Measurements from ENCODE around the gene CDK5. TPM values are rescaled to one million over a fixed set of nuclear protein-coding genes. Genes with fewer than 3 reads are reported as not detected.

The CDK5 gene
- total and polyA plus RNA-seq, 9 of the 15 experiments (the other 6 are each of a cell fraction or from before 2014, with no cell fraction given): 3.2 to 38.0 (median 27.5) TPM

DNA sequence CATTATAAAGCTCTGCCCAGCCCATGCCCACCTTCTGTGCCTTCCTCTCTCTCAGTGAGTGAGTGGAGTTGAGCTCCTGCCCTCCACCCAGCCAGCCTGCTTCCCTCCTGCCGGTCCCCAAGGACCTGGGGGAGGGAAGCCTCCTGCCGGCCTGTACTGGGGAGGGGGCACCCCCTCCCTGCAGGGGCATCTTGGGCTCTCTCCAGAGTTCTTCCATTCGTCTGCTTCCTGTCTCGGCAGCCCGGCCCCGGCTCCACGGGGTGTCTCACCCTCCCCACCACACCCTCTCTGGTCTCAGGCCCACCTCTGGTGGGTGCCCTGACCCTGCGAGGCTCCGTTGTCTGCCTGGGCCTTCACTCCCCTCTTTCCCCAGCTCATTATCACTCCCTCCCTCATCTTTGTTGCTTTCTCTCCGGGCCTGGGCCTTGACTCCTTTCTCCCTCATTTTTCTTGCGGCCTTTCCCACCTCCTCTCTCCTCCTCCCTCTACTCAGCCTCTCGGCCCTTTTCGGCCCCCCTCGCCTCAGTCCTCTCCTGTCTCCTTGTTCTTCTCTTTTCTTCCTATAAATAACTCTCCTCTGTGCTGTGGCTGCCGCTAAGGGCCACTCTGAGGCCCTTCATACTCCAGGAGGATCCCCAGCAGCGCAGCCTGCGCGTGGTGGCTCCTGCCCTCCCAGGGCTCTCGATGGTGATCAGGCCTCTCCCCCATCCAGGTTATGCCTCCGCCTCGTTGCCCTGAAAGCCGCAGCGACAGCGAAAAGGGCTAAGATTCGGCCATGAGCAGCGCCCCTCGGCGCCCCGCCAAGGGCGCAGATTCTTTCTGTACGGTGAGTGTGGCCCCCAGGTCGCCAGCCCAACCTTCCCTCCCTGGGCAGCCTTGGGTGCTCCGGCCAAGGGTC lies 3.8 kb upstream of the CDK5 start (continued):
- TF ChIP-seq, protein P1, sequence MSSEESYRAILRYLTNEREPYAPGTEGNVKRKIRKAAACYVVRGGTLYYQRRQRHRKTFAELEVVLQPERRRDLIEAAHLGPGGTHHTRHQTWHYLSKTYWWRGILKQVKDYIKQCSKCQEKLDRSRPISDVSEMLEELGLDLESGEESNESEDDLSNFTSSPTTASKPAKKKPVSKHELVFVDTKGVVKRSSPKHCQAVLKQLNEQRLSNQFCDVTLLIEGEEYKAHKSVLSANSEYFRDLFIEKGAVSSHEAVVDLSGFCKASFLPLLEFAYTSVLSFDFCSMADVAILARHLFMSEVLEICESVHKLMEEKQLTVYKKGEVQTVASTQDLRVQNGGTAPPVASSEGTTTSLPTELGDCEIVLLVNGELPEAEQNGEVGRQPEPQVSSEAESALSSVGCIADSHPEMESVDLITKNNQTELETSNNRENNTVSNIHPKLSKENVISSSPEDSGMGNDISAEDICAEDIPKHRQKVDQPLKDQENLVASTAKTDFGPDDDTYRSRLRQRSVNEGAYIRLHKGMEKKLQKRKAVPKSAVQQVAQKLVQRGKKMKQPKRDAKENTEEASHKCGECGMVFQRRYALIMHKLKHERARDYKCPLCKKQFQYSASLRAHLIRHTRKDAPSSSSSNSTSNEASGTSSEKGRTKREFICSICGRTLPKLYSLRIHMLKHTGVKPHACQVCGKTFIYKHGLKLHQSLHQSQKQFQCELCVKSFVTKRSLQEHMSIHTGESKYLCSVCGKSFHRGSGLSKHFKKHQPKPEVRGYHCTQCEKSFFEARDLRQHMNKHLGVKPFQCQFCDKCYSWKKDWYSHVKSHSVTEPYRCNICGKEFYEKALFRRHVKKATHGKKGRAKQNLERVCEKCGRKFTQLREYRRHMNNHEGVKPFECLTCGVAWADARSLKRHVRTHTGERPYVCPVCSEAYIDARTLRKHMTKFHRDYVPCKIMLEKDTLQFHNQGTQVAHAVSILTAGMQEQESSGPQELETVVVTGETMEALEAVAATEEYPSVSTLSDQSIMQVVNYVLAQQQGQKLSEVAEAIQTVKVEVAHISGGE (CRISPR knock-in tag; IDR thresholded peaks at IDR 0.05): no peak
- no peak for TF ChIP-seq NR1H2 (CRISPR knock-in tag; IDR thresholded peaks at IDR 0.05)
- TF ChIP-seq, protein P2, sequence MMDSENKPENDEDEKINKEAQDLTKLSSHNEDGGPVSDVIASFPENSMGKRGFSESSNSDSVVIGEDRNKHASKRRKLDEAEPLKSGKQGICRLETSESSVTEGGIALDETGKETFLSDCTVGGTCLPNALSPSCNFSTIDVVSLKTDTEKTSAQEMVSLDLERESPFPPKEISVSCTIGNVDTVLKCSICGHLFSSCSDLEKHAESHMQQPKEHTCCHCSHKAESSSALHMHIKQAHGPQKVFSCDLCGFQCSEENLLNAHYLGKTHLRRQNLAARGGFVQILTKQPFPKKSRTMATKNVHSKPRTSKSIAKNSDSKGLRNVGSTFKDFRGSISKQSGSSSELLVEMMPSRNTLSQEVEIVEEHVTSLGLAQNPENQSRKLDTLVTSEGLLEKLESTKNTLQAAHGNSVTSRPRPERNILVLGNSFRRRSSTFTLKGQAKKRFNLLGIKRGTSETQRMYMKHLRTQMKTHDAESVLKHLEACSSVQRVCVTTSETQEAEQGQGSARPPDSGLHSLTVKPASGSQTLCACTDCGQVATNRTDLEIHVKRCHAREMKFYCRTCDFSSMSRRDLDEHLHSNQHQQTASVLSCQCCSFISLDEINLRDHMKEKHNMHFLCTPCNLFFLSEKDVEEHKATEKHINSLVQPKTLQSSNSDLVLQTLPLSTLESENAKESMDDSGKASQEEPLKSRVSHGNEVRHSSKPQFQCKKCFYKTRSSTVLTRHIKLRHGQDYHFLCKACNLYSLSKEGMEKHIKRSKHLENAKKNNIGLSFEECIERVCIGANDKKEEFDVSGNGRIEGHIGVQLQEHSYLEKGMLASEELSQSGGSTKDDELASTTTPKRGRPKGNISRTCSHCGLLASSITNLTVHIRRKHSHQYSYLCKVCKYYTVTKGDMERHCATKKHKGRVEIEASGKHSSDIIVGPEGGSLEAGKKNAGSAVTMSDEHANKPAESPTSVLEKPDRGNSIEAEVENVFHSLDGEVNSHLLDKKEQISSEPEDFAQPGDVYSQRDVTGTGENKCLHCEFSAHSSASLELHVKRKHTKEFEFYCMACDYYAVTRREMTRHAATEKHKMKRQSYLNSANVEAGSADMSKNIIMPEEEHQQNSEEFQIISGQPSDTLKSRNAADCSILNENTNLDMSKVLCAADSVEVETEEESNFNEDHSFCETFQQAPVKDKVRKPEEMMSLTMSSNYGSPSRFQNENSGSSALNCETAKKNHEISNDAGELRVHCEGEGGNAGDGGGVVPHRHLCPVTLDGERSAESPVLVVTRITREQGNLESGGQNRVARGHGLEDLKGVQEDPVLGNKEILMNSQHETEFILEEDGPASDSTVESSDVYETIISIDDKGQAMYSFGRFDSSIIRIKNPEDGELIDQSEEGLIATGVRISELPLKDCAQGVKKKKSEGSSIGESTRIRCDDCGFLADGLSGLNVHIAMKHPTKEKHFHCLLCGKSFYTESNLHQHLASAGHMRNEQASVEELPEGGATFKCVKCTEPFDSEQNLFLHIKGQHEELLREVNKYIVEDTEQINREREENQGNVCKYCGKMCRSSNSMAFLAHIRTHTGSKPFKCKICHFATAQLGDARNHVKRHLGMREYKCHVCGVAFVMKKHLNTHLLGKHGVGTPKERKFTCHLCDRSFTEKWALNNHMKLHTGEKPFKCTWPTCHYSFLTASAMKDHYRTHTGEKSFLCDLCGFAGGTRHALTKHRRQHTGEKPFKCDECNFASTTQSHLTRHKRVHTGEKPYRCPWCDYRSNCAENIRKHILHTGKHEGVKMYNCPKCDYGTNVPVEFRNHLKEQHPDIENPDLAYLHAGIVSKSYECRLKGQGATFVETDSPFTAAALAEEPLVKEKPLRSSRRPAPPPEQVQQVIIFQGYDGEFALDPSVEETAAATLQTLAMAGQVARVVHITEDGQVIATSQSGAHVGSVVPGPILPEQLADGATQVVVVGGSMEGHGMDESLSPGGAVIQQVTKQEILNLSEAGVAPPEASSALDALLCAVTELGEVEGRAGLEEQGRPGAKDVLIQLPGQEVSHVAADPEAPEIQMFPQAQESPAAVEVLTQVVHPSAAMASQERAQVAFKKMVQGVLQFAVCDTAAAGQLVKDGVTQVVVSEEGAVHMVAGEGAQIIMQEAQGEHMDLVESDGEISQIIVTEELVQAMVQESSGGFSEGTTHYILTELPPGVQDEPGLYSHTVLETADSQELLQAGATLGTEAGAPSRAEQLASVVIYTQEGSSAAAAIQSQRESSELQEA (IDR thresholded peaks at IDR 0.05; ENCODE audit: low read depth): peak; percentile 78
- TF ChIP-seq RBFOX2 (IDR thresholded peaks at IDR 0.05; ENCODE audit: low read depth, low read length): peak; percentile 56
- no peak for TF ChIP-seq RHOXF2B (CRISPR knock-in tag; conservative IDR thresholded peaks at IDR 0.05)
- no peak for TF ChIP-seq RNF2 (IDR thresholded peaks at IDR 0.05)
- TF ChIP-seq, protein P3, sequence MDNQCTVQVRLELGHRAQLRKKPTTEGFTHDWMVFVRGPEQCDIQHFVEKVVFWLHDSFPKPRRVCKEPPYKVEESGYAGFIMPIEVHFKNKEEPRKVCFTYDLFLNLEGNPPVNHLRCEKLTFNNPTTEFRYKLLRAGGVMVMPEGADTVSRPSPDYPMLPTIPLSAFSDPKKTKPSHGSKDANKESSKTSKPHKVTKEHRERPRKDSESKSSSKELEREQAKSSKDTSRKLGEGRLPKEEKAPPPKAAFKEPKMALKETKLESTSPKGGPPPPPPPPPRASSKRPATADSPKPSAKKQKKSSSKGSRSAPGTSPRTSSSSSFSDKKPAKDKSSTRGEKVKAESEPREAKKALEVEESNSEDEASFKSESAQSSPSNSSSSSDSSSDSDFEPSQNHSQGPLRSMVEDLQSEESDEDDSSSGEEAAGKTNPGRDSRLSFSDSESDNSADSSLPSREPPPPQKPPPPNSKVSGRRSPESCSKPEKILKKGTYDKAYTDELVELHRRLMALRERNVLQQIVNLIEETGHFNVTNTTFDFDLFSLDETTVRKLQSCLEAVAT (IDR thresholded peaks at IDR 0.05): peak in 1 of 2 experiments; percentile 52; a peak in 1 of 4 replicates
- TF ChIP-seq DIDO1 (tag; IDR thresholded peaks at IDR 0.05; ENCODE audit: low read depth): no peak
- TF ChIP-seq, protein P4, sequence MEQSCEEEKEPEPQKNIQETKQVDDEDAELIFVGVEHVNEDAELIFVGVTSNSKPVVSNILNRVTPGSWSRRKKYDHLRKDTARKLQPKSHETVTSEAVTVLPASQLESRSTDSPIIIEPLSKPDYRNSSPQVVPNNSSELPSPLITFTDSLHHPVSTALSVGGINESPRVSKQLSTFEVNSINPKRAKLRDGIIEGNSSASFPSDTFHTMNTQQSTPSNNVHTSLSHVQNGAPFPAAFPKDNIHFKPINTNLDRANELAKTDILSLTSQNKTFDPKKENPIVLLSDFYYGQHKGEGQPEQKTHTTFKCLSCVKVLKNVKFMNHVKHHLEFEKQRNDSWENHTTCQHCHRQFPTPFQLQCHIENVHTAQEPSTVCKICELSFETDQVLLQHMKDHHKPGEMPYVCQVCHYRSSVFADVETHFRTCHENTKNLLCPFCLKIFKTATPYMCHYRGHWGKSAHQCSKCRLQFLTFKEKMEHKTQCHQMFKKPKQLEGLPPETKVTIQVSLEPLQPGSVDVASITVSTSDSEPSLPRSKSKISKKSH (CRISPR knock-in tag; IDR thresholded peaks at IDR 0.05): no peak
- peak; percentile 52; the same call in 1 of the 2 replicates for TF ChIP-seq HLTF (IDR thresholded peaks at IDR 0.05)
- no peak for TF ChIP-seq ZNF444 (CRISPR knock-in tag; IDR thresholded peaks at IDR 0.05)
- no peak for TF ChIP-seq ZC3H11A (IDR thresholded peaks at IDR 0.05; ENCODE audit: low read depth, low read length)

Measured in K562 (cell line).